GM21825 (cell line): ENCODE measurements around the gene AGAP2.

Experiments used
- ATAC-seq: cut with Tn5 transposase; IDR thresholded peaks from one replicate; pipeline ENCODE4 v1.9.1; 2021; ENCODE audit warnings: mild to moderate bottlenecking, moderate library complexity; ENCODE audit not compliant: unreplicated experiment

Gene AGAP2

DNA sequence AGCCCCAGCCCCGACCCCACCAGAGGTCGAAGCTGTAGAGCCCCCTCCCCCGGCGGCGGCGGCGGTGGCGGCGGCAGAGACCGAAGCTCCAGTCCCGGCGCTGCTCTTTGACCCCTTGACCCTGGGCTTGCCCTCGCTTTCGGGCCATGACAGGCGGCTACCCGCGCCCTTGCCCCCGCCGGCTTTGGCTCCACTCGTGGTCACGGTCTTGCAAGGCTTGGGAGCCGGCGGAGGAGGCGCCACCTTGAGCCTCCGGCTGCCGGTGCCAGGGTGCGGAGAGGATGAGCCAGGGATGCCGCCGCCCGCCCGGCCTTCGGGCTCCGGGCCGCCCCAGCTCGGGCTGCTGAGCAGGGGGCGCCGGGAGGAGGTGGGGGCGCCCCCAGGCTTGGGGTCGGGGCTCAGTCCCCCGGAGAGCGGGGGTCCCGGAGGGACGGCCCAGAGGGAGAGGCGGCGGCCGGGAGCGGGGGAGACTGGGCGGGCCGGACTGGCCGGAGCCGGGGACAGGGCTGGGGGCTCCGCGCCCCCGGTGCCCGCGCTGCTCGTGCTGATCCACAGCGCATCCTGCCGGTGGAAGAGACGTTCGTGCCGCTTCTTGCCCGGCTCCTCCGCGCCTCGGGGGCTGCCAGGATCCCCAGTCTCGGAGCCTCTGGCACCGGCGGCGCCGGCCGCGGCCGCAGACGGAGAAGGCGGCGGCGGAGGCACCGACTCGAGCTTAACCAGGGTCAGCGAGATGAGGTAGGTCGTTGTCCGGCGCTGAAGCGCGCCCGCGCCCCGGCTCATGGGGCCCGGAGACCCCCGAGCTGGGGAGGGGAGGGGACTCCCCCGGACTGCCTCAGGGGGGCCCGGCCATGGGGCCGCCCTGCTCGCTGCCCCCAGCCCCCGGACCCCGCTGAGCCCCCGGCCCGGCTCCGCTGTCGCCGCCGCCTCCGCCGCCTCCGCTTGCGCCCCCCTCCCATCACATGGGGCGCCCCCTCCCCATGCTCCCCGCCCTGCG, 778 bp downstream of the AGAP2 start:
- ATAC-seq = no peak

DNA sequence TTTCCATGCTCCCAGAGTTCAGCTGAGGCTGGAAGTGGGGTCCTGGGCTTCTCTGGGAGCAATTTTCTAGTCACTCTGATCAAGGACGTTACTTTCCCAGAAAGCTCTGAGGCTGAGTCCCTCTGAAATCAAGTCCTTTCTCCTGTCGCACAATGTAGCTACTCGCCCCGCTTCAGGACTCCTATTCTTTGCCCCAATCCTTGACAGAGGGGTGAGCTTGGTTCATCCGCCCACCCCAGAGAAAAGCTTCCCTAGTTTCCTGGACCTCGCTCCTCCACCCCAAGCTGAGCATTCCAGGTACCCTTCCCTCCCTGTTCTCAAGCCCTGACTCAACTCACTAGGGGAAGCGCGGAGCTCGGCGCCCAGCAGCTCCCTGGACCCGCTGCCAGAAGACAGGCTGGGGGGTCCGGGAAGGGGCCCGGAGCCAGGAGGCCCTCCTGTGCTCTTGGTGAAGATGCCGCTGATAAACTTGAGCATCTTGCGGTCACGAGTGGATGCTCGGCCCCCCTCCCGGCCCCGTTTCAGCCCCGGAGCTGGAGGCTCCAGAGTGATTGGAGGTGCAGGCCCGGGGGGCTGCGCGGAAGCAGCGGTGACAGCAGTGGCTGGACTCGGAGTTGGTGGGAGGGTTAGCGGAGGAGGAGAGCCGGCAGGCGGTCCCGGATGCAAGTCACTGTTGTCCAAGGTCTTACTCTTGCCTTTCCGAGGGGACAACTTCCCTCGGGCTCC, 1.6 kb downstream of the AGAP2 start:
- ATAC-seq = no peak

- no peak for ATAC-seq
These were observed 2.4 kb downstream of the AGAP2 start for GRCh38 chr12:57735952-57736740.

GRCh38 chr12:57735198-57735855, 3.2 kb downstream of the AGAP2 start:
- no peak for ATAC-seq

DNA sequence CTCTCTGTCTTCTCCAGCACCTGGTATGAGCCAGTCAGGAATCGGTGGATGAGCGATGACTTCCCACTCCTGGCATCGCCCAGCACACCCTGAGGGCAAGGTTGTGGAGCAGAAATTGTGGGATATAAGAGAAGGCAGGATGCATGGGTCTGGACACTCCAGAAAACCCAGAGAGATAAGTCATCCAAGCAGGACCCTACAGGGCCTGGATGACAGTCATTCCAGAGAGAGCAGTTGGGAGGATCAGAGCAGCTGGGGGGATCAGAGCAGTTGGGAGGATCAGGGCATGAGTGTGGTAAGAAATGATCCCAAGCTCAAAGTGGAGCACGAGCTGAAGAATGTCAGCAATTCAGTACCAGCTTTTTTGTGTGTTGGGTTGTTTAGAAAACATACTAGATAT, 4.0 kb downstream of the AGAP2 start:
- no peak for ATAC-seq

GRCh38 chr12:57733928-57734327, 4.6 kb downstream of the AGAP2 start:
- no peak for ATAC-seq

DNA sequence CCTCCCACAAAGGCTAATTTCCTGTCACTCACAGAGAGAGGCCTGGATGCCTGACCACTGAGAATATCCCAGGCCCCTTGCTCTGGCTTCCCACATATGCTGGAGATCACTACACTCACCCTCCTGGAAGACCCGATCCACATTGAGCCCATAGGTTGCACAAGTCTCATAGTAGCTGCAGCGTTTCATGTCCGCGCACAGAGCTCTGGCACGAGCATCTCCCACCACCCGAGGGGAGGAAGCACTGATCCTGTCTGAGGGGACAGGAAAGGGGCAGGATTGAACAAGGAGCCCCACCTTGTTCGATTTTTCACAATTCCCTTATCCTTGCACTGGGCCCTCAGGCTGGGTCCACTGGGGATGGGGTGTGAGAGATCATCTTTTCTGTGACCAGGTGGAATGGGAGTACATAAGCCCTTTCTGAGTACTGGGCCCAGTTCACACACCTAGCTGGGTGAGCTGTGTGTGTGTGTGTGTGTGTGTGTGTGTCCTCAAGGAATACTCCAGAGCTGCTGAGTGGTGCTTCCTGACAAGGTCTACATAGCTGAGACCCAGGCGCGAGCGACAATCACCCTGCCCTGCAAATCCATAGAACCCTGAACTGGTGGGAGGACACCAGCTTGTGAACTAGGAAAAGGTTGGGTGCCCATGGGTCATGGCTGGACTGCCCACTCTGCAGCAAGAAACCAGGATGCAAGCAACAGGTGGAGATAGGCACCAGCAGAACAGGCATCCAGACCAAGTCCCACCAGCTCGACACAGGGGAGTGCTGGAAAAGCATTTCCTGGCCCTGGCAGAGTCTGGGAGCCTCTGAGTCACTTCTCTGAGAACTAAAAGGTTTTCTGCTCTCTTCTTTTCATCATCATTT, 5.6 kb downstream of the AGAP2 start:
- no peak for ATAC-seq

DNA sequence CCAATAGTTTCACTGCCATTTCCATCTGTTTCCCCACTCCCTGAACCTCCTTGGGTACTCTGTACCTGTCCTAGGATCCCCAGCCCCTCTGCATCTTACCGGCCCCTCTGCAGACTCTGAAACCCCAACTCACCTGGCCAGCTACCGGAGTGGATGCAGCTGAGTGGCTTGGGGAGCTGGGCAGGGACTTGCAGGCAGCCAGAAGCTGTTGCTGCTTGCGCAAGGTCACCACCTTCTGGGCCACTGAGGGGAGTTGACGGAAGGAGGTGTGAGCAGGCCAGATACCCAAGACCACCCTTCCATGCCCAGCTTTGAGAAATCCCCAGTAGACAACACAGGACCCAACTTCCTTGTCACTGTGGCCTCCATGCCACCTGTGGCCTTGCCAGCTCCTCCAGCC, 6.3 kb downstream of the AGAP2 start:
- ATAC-seq = no peak

DNA sequence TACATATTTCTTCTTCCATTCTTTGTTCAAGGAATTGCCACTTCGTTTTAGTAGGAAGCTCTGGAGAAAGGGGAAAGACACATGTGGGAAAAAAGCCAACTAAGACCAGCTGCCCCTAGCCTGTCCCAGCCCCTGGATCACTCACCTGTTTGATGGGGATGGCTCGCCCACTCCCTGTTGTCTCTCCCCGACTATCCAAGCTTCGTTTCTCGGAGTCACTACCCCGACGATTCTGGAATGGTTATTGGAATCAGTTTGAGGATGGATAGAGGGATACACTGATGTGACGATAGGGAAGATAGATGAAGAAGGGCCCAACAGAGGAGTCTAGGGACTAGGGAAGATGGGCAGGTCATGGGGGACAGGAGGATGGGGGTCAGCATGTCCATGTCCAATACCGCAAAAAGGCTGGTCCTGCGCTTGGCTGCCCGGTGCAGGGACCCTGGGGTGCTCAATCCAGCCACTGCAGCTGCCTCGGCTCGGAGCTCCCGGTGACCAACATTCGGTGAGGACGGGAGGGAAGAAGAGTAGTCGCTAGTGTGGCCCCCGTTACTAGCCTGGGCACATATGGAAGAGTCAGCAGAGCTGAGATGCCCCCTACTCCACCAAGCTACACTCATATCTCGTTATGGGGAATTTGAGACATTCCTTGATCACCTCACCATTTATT, 7.0 kb downstream of the AGAP2 start:
- no peak for ATAC-seq

DNA sequence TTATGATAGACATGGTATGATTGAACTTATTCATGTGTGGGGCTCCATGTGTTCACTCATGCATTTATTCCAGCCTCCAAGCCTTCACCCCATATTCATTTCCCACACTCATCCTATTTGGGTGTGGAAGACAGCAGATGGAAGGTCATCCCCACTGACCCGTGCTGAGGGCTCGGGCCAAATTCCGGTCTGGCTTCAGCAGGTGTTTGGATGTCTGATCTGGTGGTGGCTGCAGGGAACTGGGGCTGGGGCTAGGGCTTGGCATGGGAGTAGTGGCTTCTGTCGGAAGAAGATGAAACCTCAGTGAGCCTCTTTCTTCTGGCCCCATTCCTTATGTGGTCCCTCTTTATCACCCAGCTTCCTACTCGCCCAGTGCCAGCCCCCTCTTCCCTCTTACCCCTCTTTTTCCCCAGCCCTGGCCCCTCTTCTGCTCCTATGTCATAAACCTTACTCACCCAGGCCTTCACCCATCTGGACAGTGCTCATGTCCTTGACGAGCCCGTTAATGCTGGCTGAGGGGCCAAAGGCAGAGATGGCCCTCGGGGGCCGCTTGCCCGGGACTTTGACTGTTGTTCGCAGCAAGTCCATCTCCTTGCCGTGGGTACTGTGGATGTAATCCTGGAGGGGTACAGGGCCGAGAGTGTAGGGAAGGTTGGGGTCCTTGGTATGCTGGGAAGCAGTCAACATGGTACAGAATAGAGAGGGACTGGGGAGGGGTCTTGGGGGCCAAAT, 8.0 kb downstream of the AGAP2 start:
- ATAC-seq = no peak

DNA sequence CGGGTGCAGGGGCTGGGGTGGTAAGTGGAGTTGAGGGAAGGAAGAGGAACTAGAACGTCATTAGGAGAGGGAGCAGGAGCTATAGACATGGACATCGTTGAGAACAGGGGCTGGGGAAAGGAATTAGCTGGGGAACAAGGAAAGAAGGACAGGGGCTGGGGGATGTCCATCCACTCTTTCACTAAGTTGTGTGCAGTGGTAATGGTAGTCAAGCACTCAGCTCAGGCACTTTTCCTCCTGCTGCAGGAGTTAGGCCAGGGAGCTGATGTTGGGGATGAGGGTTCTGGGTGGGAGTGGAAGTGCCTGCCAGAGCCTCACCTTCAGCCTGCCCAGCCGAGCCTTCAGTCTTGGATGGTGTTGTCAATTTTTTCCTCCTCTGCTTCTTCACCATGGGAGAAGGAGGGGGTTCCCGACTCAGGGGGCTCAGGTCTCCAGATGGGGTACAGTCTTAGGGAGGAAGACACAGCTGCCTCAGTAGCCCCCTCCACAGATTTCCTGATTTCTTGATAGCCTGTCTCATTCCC, 9.2 kb downstream of the AGAP2 start:
- no peak for ATAC-seq

DNA sequence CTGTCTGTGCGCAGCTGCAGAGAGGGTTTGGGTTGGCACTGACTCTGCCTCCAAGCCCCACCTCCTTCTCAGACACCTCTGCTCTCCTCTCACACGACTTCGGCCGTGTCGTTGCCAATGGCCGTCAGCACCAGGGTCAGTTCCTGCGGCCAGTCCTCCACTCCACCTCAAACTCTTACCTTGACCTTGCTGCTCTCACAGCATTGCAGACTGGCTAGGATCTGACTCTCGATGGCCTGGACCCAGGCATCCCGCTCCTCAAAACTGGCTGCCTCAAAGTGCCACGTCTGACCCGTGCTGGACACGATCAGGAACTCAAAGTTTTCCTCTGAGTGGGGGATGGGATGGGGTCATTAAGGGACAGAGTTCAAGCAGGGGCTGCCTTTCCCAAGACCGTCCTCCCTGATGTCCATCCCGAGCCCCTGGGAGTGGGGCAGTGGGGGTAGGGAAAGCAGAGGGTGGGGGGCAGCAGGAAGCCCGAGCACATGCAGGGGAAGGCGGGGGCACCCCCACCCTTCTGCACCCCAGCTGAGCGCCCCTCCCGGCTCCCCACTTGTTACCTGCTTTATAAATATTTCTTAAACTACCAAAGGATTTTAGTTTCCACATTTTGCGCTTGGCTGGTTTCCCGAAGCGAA, 10.7 kb downstream of the AGAP2 start:
- ATAC-seq = no peak

DNA sequence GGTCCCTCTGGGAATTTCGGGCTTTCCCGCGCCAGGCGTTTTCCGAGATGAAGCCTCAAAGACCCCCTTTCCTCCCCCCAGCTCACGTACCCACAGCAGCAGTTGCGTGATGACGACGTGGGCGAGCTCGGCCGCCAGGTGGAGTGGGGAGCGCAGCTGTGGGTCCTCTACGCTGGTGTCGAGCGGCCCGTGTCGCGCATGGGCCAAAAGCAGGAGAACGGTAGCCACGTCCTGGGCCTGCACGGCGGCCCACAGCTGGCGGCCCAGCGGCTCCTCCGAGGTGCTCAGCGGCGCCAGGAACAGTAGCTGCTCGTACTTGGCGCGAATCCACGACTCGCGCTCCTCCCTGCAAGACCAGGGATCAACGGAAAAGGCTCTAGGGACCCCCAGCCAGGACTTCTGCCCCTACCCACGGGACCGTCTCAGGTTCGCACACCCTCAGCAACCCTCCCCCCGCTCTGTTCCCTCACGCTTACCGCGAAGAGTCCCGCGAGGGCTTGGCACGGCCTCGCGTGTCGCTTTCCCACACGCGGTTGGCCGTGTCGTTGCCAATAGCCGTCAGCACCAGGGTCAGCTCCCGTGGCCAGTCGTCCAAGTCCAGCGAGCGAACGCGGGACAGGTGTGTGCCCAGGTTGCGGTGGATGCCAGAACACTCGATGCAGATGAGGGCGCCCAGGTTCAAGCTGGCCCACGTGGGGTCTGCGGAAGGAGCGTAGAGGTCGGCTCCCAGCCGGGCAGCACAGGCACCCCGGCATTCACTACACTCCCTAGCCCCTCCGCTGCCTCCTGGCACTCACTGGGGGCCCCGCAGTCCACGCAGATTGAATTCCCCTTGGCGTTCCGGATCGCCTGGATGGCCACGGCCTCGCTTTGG, 11.4 kb downstream of the AGAP2 start:
- ATAC-seq = no peak

DNA sequence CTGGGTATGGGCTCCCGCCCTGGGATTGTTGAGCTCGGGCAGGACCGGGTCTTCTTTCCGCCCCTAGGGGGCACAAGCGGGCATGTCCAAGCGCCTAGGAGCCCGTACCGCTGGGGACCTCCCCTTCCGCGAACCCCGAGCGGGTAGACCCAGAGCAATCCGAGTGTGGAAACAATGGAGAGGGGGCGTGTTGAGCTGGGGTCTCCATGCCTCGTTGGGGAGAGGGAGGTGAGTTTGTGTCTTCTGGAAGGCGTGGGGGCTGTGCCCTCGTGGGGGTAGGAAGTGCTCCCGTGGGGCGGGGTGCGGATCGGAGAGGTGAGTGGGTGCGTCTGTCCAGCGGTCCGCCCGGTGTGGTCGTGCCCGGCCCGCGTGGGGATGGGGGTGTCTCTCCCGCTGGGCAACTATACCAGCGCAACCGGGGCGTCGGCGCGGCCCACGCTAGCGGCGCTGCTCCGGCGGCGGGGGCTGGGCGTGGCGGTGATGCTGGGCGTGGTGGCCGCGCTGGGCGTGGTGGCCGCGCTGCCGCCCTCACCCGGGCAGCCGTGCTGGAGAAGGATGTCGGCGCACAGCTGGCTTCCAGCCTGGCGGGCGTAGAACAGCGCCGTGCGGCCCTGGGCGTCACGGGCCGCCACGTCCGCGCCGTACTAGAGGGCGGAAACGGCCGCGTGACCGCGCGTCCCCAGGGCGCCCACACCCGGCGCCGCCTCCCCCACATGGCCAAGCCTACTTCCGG, 12.2 kb downstream of the AGAP2 start:
- ATAC-seq = no peak

DNA sequence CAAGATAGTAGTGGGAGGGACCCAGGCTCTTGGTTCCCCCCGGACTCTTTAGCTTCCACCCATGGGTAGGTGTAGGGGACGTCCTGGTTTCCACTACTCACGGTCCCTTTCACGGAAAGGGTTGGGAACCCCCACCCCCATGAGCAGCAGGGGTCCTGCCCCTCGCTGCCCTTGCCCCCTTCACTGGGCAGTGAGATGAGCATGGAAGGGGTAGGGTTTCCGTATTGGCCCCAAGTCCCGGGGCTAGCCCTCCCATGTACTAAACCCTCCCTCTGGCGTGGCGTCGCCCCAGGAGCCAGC, 12.7 kb downstream of the AGAP2 start:
- no peak for ATAC-seq

DNA sequence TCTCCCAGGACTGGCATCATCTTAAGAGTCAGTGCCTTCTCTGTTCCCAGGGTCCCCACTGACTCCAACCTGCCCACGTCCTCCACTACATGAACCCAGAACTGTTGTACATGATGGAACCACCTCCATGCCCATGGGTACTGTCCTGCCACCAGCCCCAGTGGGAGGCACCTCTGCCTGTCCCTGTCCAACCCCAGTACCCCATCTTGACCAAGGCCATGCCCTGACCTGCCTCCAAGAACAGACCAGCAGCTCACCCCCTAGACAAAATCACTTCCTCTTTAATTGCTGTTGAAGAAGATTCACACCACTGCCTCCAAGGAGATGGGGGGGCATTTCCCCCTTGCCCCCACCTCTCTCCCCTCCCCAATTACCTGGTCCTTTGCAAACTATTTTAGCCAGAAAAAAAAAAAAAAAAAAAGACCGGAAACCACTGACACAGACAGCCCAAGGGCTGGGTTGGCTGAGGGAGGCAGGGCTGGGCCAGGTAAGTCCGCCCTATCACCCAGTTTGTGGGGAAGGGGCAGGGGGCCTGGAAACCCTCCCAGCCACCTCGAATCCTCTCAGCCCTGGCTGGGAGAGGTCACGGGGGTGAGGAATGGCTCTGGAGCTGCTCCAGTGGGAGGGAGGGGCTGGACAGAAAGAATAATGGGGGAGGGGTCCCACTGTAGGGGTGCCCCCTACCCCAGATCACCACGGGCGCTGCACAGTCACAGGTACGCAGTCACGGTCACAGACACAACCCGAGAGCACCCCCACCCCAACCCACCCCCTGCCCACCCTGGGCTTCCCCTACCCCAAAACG, 13.4 kb downstream of the AGAP2 start:
- no peak for ATAC-seq
